IMR-90 (cell line): ENCODE data around the gene LMO2. TPM values are rescaled to one million over a fixed set of nuclear protein-coding genes. Genes with fewer than 3 reads are reported as not detected.

Source experiments
- ATAC-seq: fragments of 200-7000 bp; cut with Tn5 transposase; 2 replicates; pipeline ENCODE4 v1.9.1; 2020; ENCODE audit warnings: low read depth, mild to moderate bottlenecking, moderate library complexity
- BruUV-seq: library from RNA; stranded (reverse); fragments of 400-500 nt; replicated peaks from 2 replicates; lab custom pipeline; 2021; lab: Mats Ljungman, UMichigan
- CTCF ChIA-PET: fragments of 300-600 bp; formaldehyde crosslinking; extraction: SDS; loops from one replicate; lab custom pipeline; 2021; ENCODE audit warnings: antibody characterized with exemption; lab: Yijun Ruan, JAX
- POLR2A ChIA-PET: fragments of 300-600 bp; sonication (Branson Sonifier 250); formaldehyde crosslinking; loops from one replicate; lab custom pipeline; 2022; ENCODE audit warnings: antibody characterized with exemption; ENCODE audit not compliant: unreplicated experiment; lab: Charles Lee
- DNase-seq: peaks from one replicate; pipeline ENCODE4 v3.0.0; 2013
- H2AFZ ChIP-seq: replicated peaks from 2 replicates; pipeline ENCODE3; 2013; ENCODE audit warnings: low read length, mild to moderate bottlenecking; ENCODE audit not compliant: poor library complexity
- H2AK5ac ChIP-seq: 2 replicates; pipeline ENCODE4 v1.6.1; 2013; ENCODE audit warnings: low read depth, low read length, inconsistent platforms
- H2AK9ac ChIP-seq: replicated peaks from 2 replicates; pipeline ENCODE3; 2013; ENCODE audit warnings: mild to moderate bottlenecking, low read depth, low read length, moderate library complexity; ENCODE audit not compliant: poor library complexity
- H2BK120ac ChIP-seq: 2 replicates; pipeline ENCODE4 v1.6.1; 2013; ENCODE audit warnings: low read depth, low read length, inconsistent platforms
- H2BK15ac ChIP-seq: 3 replicates; pipeline ENCODE4 v1.6.1; 2013; ENCODE audit warnings: low read depth, low read length, inconsistent platforms
- H2BK20ac ChIP-seq: 2 replicates; pipeline ENCODE4 v1.6.1; 2013; ENCODE audit warnings: low read depth, mild to moderate bottlenecking, inconsistent platforms, low read length, moderate library complexity
- H2BK5ac ChIP-seq: 2 replicates; pipeline ENCODE4 v1.6.1; 2013; ENCODE audit warnings: mild to moderate bottlenecking, low read depth, low read length, inconsistent platforms; ENCODE audit not compliant: poor library complexity, severe bottlenecking
- H3K14ac ChIP-seq: replicated peaks from 2 replicates; pipeline ENCODE4 v1.6.1; 2013; ENCODE audit warnings: low read depth, low read length, inconsistent platforms
- H3K18ac ChIP-seq: 2 replicates; pipeline ENCODE4 v1.6.1; 2013; ENCODE audit warnings: low read depth, low read length, control low read depth
- H3K23ac ChIP-seq: 2 replicates; pipeline ENCODE4 v1.6.1; 2013; ENCODE audit warnings: low read depth, low read length, inconsistent platforms
- H3K27ac ChIP-seq: 2 replicates; pipeline ENCODE4 v1.5.1; 2013; ENCODE audit warnings: mild to moderate bottlenecking, control low read depth, low read length; ENCODE audit not compliant: insufficient read depth
- H3K27me3 ChIP-seq: 2 replicates; pipeline ENCODE4 v1.6.1; 2013; ENCODE audit warnings: low read length; ENCODE audit not compliant: control insufficient read depth, insufficient read depth
- H3K36me3 ChIP-seq: 2 replicates; pipeline ENCODE4 v1.6.1; 2013; ENCODE audit warnings: low read length, mixed read lengths; ENCODE audit not compliant: control insufficient read depth, insufficient read depth
- H3K4ac ChIP-seq: 2 replicates; pipeline ENCODE4 v1.6.1; 2013; ENCODE audit warnings: low read depth, low read length, inconsistent platforms
- H3K4me1 ChIP-seq: 2 replicates; pipeline ENCODE4 v1.6.1; 2013; ENCODE audit warnings: low read length, mixed read lengths; ENCODE audit not compliant: control insufficient read depth, insufficient read depth
- H3K4me2 ChIP-seq: 2 replicates; pipeline ENCODE4 v1.6.1; 2013; ENCODE audit warnings: low read depth, mild to moderate bottlenecking, control low read depth, low read length, moderate library complexity
- H3K4me3 ChIP-seq: 2 replicates; pipeline ENCODE4 v1.5.1; 2013; ENCODE audit warnings: low read depth, mild to moderate bottlenecking, control low read depth, low read length, moderate library complexity; ENCODE audit not compliant: insufficient read depth
- H3K56ac ChIP-seq: 2 replicates; pipeline ENCODE4 v1.6.1; 2013; ENCODE audit warnings: low read length, inconsistent platforms; ENCODE audit not compliant: insufficient read depth; ENCODE audit errors: extremely low read depth
- H3K79me1 ChIP-seq, 2 experiments: 2 replicates each; pipeline ENCODE4 v1.6.1; 2013; ENCODE audit warnings: low read length in 2 of 2, inconsistent platforms in 1 of 2, low read depth in 1 of 2
- H3K9ac ChIP-seq: 2 replicates; pipeline ENCODE4 v1.6.1; 2013; ENCODE audit warnings: low read depth, low read length, control low read depth
- H3K9me1 ChIP-seq: 2 replicates; pipeline ENCODE4 v1.6.1; 2013; ENCODE audit warnings: low read length, inconsistent platforms; ENCODE audit not compliant: insufficient read depth
- H3K9me3 ChIP-seq: 2 replicates; pipeline ENCODE4 v1.6.1; 2013; ENCODE audit warnings: low read length; ENCODE audit not compliant: control insufficient read depth, insufficient read depth
- H4K20me1 ChIP-seq: 2 replicates; pipeline ENCODE4 v1.6.1; 2013; ENCODE audit warnings: low read length, inconsistent platforms; ENCODE audit not compliant: insufficient read depth
- H4K5ac ChIP-seq: 2 replicates; pipeline ENCODE4 v1.6.1; 2013; ENCODE audit warnings: mild to moderate bottlenecking, low read depth, low read length, control low read depth
- H4K8ac ChIP-seq, 2 experiments: 2 replicates each; pipeline ENCODE4 v1.6.1; 2013; ENCODE audit warnings: low read depth in 2 of 2, low read length in 2 of 2, control low read depth in 1 of 2, inconsistent platforms in 1 of 2
- H4K91ac ChIP-seq: 2 replicates; pipeline ENCODE4 v1.6.1; 2013; ENCODE audit warnings: low read depth, low read length, inconsistent platforms; ENCODE audit not compliant: insufficient read depth
- CHD1 ChIP-seq: IDR thresholded peaks from 2 replicates; pipeline ENCODE4 v1.6.1; 2012; ENCODE audit warnings: low read depth, low read length, improper control_type of control experiment
- WGBS, 2 experiments: methylation state at CpG; one replicate each; pipeline versions ENCODE4 v1.1.5 to v1.1.7; 2013; ENCODE audit warnings: missing lambda C conversion rate in 2 of 2; ENCODE audit not compliant: insufficient read length in 1 of 2; ENCODE audit errors: extremely low coverage in 2 of 2; 5-methylcytosine and 5-hydroxymethylcytosine counted together
- dilution Hi-C: fragments of 300-500 bp; cut with HindIII; formaldehyde crosslinking; loops from one replicate; pipeline ENCODE4 v1.14.3; 2018; ENCODE audit warnings: low sequenced_read_pairs; ENCODE audit not compliant: unreplicated experiment
- in situ Hi-C: fragments of 300-500 bp; cut with MboI; formaldehyde crosslinking; loops from 3 replicates; pipeline ENCODE4 v1.14.3; 2019; ENCODE audit warnings: low sequenced_read_pairs, inconsistent platforms, mixed read lengths
- intact Hi-C: fragments of 100-400 bp; cut with micrococcal nuclease; formaldehyde crosslinking; loops from 2 replicates; pipeline ENCODE4 v1.10.0; 2022
- polyA plus RNA-seq, 3 experiments: library from polyadenylated mRNA; depleted of rRNA; stranded (reverse); fragments of >200 nt; gene quantifications; 2 replicates each; pipeline ENCODE4 v1.2.3, GENCODE V29; 2012; ENCODE audit warnings: low replicate concordance in 1 of 3
- total RNA-seq: library from RNA; depleted of rRNA; stranded (reverse); fragments of >200 nt; gene quantifications from 2 replicates; pipeline ENCODE4 v1.2.3, GENCODE V29; 2012
- TF ChIP-seq, protein P1 (sequence below): fragments of 150-350 bp; IDR thresholded peaks from 2 replicates; pipeline ENCODE4 v1.6.1; 2017; ENCODE audit warnings: mild to moderate bottlenecking, antibody characterized with exemption, low read length, low read depth

Gene LMO2
- total and polyA plus RNA-seq, 2 of the 4 experiments (the other 2 are of a cell fraction): not detected

DNA sequence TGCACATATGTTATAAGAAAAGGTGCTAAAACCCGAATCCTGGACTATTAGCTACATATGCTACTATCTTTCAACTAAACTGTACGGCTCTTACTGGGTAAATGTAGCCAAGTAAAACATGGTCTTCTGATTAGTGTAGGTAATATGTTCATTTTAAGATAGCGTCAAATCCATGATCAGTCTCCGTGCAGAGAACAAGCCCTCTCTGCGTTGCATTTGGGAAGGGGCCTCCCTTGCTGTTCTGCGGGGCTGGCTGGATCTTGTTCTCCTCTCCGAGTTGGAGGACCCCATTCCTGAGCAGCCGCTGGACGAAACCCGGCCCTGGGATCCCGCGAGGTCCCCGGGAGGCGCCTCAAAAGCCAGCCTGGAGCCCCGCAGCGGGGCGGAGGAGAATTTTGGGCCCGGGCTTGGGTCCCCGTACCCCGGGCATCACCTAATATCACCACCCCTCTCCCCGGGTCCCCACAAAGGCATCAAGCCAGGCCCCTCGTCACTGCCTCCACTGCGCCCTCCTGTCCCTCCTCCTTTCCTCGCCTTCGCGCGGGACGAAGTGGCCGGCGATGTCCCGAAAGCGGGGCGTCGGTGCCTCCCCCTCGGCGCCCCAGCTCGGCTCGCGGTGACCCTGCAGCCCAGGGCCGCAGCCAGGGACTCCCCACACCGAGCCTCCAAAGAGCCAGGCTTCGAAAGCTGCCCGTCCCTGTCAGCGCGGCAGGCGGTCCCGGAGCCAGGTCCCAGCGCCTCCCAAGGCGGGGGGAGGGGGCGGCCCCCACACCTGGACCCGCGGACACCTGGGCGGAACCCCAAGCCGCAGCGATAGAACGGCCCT lies 63.1 kb downstream of the LMO2 start (continued):
- TF ChIP-seq, protein P1, sequence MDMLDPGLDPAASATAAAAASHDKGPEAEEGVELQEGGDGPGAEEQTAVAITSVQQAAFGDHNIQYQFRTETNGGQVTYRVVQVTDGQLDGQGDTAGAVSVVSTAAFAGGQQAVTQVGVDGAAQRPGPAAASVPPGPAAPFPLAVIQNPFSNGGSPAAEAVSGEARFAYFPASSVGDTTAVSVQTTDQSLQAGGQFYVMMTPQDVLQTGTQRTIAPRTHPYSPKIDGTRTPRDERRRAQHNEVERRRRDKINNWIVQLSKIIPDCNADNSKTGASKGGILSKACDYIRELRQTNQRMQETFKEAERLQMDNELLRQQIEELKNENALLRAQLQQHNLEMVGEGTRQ: no peak
- no peak for TF ChIP-seq CHD1

DNA sequence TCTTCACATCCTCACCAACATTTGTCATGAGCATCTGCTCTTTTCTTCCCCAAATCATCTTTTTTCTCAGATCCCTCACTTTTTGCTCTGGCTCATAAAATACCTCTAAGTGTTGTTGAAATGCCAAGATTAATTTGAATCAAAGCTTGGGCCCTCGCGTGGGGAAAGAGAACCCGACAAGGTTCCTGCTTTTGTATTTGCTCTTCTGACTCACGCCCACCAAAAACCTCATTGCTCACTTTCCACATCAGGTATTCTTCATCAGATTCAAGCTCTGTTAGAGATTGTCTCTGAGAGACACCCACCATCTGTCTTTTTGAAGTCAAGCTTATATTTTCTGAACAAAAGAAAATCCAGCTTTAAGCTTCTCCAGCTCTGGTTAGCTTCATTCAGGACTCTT lies 64.7 kb downstream of the LMO2 start:
- no peak overlapping the region for H4K91ac ChIP-seq
- intact Hi-C loops: loop anchor here (5.0 kb wide), 2 partner anchors 110 to 285 kb away; no protein-coding TSS in a partner anchor

More for the DNA sequence above, 64.7 kb downstream of the LMO2 start:
- Histone ChIP-seq H4K8ac (no peak overlapping the region), H2AK9ac (no peak overlapping the region), H4K20me1 (no peaks in the 10 kb centered on the region), H3K27ac (no peak overlapping the region), H3K9me1 (no peaks in the 10 kb centered on the region), H2BK5ac (no peak overlapping the region), H3K9me3 (no peaks in the 10 kb centered on the region), H3K27me3 (peaks cover 36% of the 10 kb centered on the region), H3K79me1 (no peaks in the 10 kb centered on the region), H3K4me3 (no peak overlapping the region), H3K23ac (no peak overlapping the region), H3K9ac (no peak overlapping the region), H3K4me1 (no peaks in the 10 kb centered on the region), H3K36me3 (no peaks in the 10 kb centered on the region), H2BK120ac (no peak overlapping the region), H3K18ac (no peak overlapping the region), H3K56ac (no peak overlapping the region), H2AK5ac (no peak overlapping the region), H3K4ac (no peak overlapping the region), H3K4me2 (no peak overlapping the region), H2AFZ (no peak overlapping the region), H3K14ac (no peak overlapping the region), H2BK15ac (no peak overlapping the region), H2BK20ac (no peak overlapping the region), H4K5ac (no peak overlapping the region)
- dilution Hi-C loops (no loop called here), in situ Hi-C loops (loop anchor here (10.0 kb wide), 1 partner anchor 462 kb away; no protein-coding TSS in a partner anchor)
- BruUV-seq: no TSS peak
- CTCF ChIA-PET: no interaction called here
- POLR2A ChIA-PET: no interaction called here
- WGBS, 2 experiments: 100% methylated on average over 1 of the region's 4 CpGs; no CpG with 5 or more reads in 1 of the 2 experiments
- no peak for ATAC-seq
- no peak for TF ChIP-seq CHD1
- DNase-seq: no peak
